ENCODE data around the gene AMBP. TPM values are rescaled to one million over a fixed set of nuclear protein-coding genes. Genes with fewer than 3 reads are reported as not detected.

The AMBP gene
- total RNA-seq, 1 donor from 2014 or later, result 1.0 TPM

GRCh38 chr9:114108016-114108833 lies 30.1 kb upstream of the AMBP start:
- intact Hi-C loops (cut with DNase I), result loop anchor here (10.0 kb wide), 1 partner anchor 187 kb away; no protein-coding TSS in a partner anchor
- ATAC-seq (peak; percentile 97 to 98), DNase-seq (peak; percentile 77)
- Histone ChIP-seq H3K4me3 (no peak overlapping the region), H3K9me3 (no peaks in the 10 kb centered on the region), H3K36me3 (no peaks in the 10 kb centered on the region), H3K4me1 (peaks cover 2% of the 10 kb centered on the region), H3K27ac (no peak overlapping the region), H3K27me3 (ENCODE audit: low read depth) (no peaks in the 10 kb centered on the region)
- TF ChIP-seq CTCF (IDR thresholded peaks at IDR 0.05), result peak; percentile 92

DNA sequence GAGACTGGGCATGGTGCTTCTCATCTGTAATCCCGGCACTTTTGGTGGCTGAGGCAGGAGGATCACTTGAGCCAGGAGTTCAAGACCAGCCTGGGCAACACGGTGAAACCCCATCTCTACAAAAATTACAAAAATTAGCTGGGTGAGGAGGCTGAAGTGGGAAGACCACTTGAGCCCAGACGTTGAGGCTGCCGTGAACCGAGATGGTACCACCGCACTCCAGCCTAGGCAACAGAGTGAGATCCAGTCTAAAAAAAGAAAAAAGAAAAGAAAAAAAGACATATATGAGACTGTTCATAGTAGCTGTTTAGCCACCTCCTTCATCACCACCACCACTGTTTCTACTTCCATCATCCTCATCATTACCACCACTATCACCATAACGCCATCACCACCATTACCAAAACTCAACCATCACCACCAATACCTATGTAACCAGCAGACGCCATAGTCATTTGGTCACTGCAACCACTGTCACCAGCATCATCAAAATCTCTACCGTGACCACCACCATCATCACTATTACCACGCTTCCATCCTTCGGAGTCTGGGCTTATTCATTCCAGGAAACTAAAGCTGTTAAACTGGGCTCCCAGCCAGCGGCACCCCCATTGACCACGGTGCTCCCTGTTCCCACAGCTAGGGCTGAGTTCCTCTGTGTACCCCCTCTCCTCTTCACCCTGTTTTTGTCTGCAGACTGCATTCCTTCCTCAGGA lies 29.3 kb upstream of the AMBP start:
- intact Hi-C loops (cut with DNase I), result loop anchor here (10.0 kb wide), 1 partner anchor 187 kb away; no protein-coding TSS in a partner anchor
- H3K4me1 ChIP-seq, result no peaks in the 10 kb centered on the region

DNA sequence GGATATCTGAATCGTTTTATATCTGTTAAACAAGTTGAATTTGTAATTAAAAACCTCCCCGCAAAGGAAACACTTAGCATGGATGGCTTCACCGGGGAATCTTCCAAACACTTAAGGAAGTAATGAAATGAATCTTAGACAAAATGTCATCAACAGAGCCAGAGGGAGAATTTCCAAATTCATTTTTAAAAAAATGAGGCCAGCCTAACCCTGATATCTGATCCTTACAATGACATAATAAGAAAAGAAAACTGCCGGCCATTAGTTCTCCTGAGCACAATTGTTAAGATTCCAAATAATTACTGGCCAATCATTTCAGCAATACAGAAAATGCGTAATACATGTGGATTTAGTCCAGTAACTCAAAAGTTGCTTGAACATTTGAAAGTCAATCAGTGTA lies 27.1 kb upstream of the AMBP start:
- DNase-seq (no peak), ATAC-seq (no peak)
- Histone ChIP-seq H3K4me3 (no peak overlapping the region), H3K27me3 (ENCODE audit: low read depth) (no peaks in the 10 kb centered on the region), H3K9me3 (no peaks in the 10 kb centered on the region), H3K4me1 (no peaks in the 10 kb centered on the region), H3K36me3 (no peaks in the 10 kb centered on the region), H3K27ac (no peak overlapping the region)
- intact Hi-C loops (cut with DNase I), result loop anchor here (10.0 kb wide), 1 partner anchor 190 kb away; no protein-coding TSS in a partner anchor
- no peak for TF ChIP-seq CTCF (IDR thresholded peaks at IDR 0.05)

More for the DNA sequence above, 29.3 kb upstream of the AMBP start:
- TF ChIP-seq CTCF (IDR thresholded peaks at IDR 0.05), result no peak
- H3K4me3 ChIP-seq, result no peak overlapping the region
- no peak overlapping the region for H3K27ac ChIP-seq
- H3K27me3 ChIP-seq (ENCODE audit: low read depth), result no peaks in the 10 kb centered on the region
- DNase-seq (no peak), ATAC-seq (peak in 1 of 2 donors; percentile 40)
- no peaks in the 10 kb centered on the region for H3K9me3 ChIP-seq
- no peaks in the 10 kb centered on the region for H3K36me3 ChIP-seq

GRCh38 chr9:114102484-114102883 lies 24.4 kb upstream of the AMBP start:
- H3K4me1 ChIP-seq, result peaks cover 13% of the 10 kb centered on the region
- intact Hi-C loops (cut with DNase I), result loop anchor here (10.0 kb wide), 1 partner anchor 192 kb away; no protein-coding TSS in a partner anchor
- no peak overlapping the region for H3K4me3 ChIP-seq
- ATAC-seq (no peak), DNase-seq (no peak)
- H3K9me3 ChIP-seq, result no peaks in the 10 kb centered on the region
- H3K36me3 ChIP-seq, result no peaks in the 10 kb centered on the region
- no peak overlapping the region for H3K27ac ChIP-seq
- no peak for TF ChIP-seq CTCF (IDR thresholded peaks at IDR 0.05)
- peaks cover 16% of the 10 kb centered on the region for H3K27me3 ChIP-seq (ENCODE audit: low read depth)

- no peak for ATAC-seq
- H3K9me3 ChIP-seq, result no peaks in the 10 kb centered on the region
- intact Hi-C loops (cut with DNase I), result loop anchor here (10.0 kb wide), 1 partner anchor 194 kb away; no protein-coding TSS in a partner anchor
- no peak for DNase-seq
- no peak overlapping the region for H3K4me3 ChIP-seq
- no peak for TF ChIP-seq CTCF (IDR thresholded peaks at IDR 0.05)
- H3K36me3 ChIP-seq, result no peaks in the 10 kb centered on the region
- H3K27me3 ChIP-seq (ENCODE audit: low read depth), result peaks cover 22% of the 10 kb centered on the region
- no peak overlapping the region for H3K27ac ChIP-seq
- peaks cover 14% of the 10 kb centered on the region for H3K4me1 ChIP-seq
Observed at GRCh38 chr9:114100536-114100935, 22.4 kb upstream of the AMBP start.
